AG10803 (cell line): Measurements from ENCODE around the gene PPARG.
"Not testable (repeated sequence)": the region's sequence is repeated elsewhere in the genome, so short reads cannot be mapped to it uniquely, and the experiment has no call there.

ENCODE experiments used
- DNase-seq: peaks from one replicate; pipeline ENCODE4 v3.0.0; 2010; ENCODE audit warnings: low read depth
- H3K4me3 ChIP-seq: 2 replicates; pipeline ENCODE4 v1.5.1; 2011; ENCODE audit warnings: mild to moderate bottlenecking, low read length, control low read depth
- CTCF ChIP-seq: conservative IDR thresholded peaks from 2 replicates; pipeline ENCODE4 v1.5.1; 2011; ENCODE audit warnings: mild to moderate bottlenecking, low read length, control low read depth, inconsistent platforms

Gene PPARG

GRCh38 chr3:12379640-12380429 is 91.0 kb downstream of the PPARG start:
- DNase-seq: no peak
- no peak overlapping the region for H3K4me3 ChIP-seq
- TF ChIP-seq CTCF: no peak

- no peak overlapping the region for H3K4me3 ChIP-seq
- no peak for TF ChIP-seq CTCF
- no peak for DNase-seq
Observed at GRCh38 chr3:12380461-12380860, 91.6 kb downstream of the PPARG start.

- no peak overlapping the region for H3K4me3 ChIP-seq
- TF ChIP-seq CTCF: no peak
Observed at GRCh38 chr3:12381199-12381598, 92.3 kb downstream of the PPARG start.

GRCh38 chr3:12383218-12383617 is 94.3 kb downstream of the PPARG start:
- TF ChIP-seq CTCF: no peak
- DNase-seq: no peak
- H3K4me3 ChIP-seq: no peak overlapping the region

More at GRCh38 chr3:12381199-12381598, 92.3 kb downstream of the PPARG start:
- no peak for DNase-seq

GRCh38 chr3:12384451-12385233 is 95.8 kb downstream of the PPARG start:
- DNase-seq: no peak
- no peak for TF ChIP-seq CTCF
- H3K4me3 ChIP-seq: no peak overlapping the region

GRCh38 chr3:12386514-12387291 is 97.8 kb downstream of the PPARG start:
- not testable (repeated sequence) for DNase-seq, H3K4me3 ChIP-seq

GRCh38 chr3:12388185-12388584 is 99.3 kb downstream of the PPARG start:
- no peak for DNase-seq
- H3K4me3 ChIP-seq: no peak overlapping the region
- no peak for TF ChIP-seq CTCF
